Sigmoid colon (tissue), 7 donors: ENCODE measurements around the gene SPIRE1. TPM values are rescaled to one million over a fixed set of nuclear protein-coding genes. Genes with fewer than 3 reads are reported as not detected.

Experiments
- DNase-seq: peaks from one replicate; pipeline ENCODE4 v3.0.0-alpha.2; 2019
- H3K27ac ChIP-seq, 4 donors: fragments of 200-600 bp; sonication (generic); one replicate each; pipeline ENCODE4 v1.5.1; 2016 to 2019; ENCODE audit warnings: mild to moderate bottlenecking in 1 of 4
- H3K27me3 ChIP-seq, 3 donors: fragments of 200-600 bp; sonication (generic); one replicate each; pipeline ENCODE4 v1.5.1; 2019; ENCODE audit warnings: mild to moderate bottlenecking in 1 of 3
- H3K36me3 ChIP-seq, 4 donors: fragments of 200-600 bp; sonication (generic); one replicate each; pipeline ENCODE4 v1.5.1; 2016 to 2019
- H3K4me1 ChIP-seq, 4 donors: fragments of 200-600 bp; sonication (generic); one replicate each; pipeline ENCODE4 v1.5.1; 2017 to 2019
- H3K4me3 ChIP-seq, 4 donors: fragments of 200-600 bp; sonication (generic); one replicate each; pipeline ENCODE4 v1.5.1; 2017 to 2019; ENCODE audit warnings: mild to moderate bottlenecking in 2 of 4, moderate library complexity in 1 of 4
- H3K9me3 ChIP-seq, 4 donors: fragments of 200-600 bp in 3 of 4; sonication (generic) in 3 of 4; one replicate each; pipeline versions ENCODE4 v1.5.1 to v1.6.1; 2013 to 2019
- CTCF ChIP-seq, 4 experiments: fragments of 450-650 bp in 3 of 4; fragments of 200-600 bp in 1 of 4; IDR thresholded peaks; one replicate each; pipeline ENCODE4 v1.5.1; 2016 to 2019; ENCODE audit warnings: antibody characterized with exemption in 4 of 4, mild to moderate bottlenecking in 3 of 4, moderate library complexity in 2 of 4
- EP300 ChIP-seq, 4 donors: sonication (generic); formaldehyde crosslinking; IDR thresholded peaks; one replicate each; pipeline ENCODE4 v1.6.1; 2017; ENCODE audit warnings: antibody characterized with exemption in 4 of 4
- POLR2A ChIP-seq, 2 donors: fragments of 450-650 bp; IDR thresholded peaks; one replicate each; pipeline ENCODE4 v1.6.1; 2016; ENCODE audit warnings: antibody characterized with exemption in 2 of 2, mild to moderate bottlenecking in 2 of 2, moderate library complexity in 2 of 2
- POLR2AphosphoS5 ChIP-seq, 4 donors: sonication (generic); formaldehyde crosslinking; IDR thresholded peaks; one replicate each; pipeline ENCODE4 v1.6.1; 2017; ENCODE audit warnings: antibody characterized with exemption in 4 of 4
- WGBS, 2 donors: extraction: QIAGEN DNeasy Blood & Tissue Kit; methylation state at CpG; one replicate each; pipeline ENCODE4 v1.1.7; 2013; 5-methylcytosine and 5-hydroxymethylcytosine counted together
- intact Hi-C: fragments of 100-400 bp; cut with DNase I; formaldehyde crosslinking; loops from one replicate; pipeline ENCODE4 v1.15.1; 2023
- polyA plus RNA-seq, 3 donors: library from polyadenylated mRNA; stranded (reverse); fragments of 200-250 nt; gene quantifications; one replicate each; pipeline ENCODE4 v1.2.3, GENCODE V29; 2013
- total RNA-seq, 4 donors: library from RNA; depleted of rRNA; stranded (reverse); fragments of >200 nt; gene quantifications; one replicate each; pipeline ENCODE4 v1.1.0, GENCODE V29; 2016
- donor health status: healthy with polysubstance abuse.
- donor health status: Bipolar disorder and iron deficiency.
- donor health status: healthy.

SPIRE1 gene
- total and polyA plus RNA-seq, 7 donors = 2.1 to 31.6 (median 22.7) TPM

GRCh38 chr18:12449051-12449785, 208.7 kb downstream of the SPIRE1 start:
- peaks cover 0 to 7% (median 1%) of the 10 kb centered on the region in 4 donors for H3K9me3 ChIP-seq
- no peaks in the 10 kb centered on the region for H3K27me3 ChIP-seq
- H3K4me3 ChIP-seq = no peak overlapping the region
- 92 to 93% methylated on average over 27 of the region's 27 CpGs for WGBS, 2 donors
- no peak for DNase-seq
- H3K4me1 ChIP-seq = no peaks in the 10 kb centered on the region
- no peak for TF ChIP-seq EP300 (IDR thresholded peaks at IDR 0.05)
- no peak for TF ChIP-seq POLR2A (IDR thresholded peaks at IDR 0.05)
- no peak for TF ChIP-seq POLR2AphosphoS5 (IDR thresholded peaks at IDR 0.05)
- TF ChIP-seq CTCF (IDR thresholded peaks at IDR 0.05) = no peak
- intact Hi-C loops = no loop called here
- H3K27ac ChIP-seq = no peak overlapping the region
- peaks cover 0 to 53% (median 13%) of the 10 kb centered on the region in 4 donors for H3K36me3 ChIP-seq

DNA sequence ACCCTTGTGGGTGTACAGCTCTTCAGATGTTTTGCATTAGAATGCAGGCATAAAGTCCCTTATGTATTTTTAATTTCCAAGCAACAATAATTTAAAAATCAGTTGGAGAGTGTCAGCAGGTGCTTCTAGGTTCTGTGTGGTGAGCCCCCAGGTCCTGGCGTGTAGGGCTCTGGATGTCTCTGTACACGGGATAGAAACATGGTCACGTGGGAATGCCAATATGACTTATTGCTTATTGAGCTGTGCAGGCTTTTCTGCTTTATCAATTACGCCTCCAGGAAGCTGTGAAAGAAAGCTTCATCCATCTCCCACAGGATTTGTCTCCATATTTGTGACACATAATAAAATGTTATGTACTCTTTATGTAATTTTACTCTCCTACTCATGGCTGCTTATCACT, 212.4 kb downstream of the SPIRE1 start:
- H3K27ac ChIP-seq = no peak overlapping the region
- H3K27me3 ChIP-seq = no peaks in the 10 kb centered on the region
- no peaks in the 10 kb centered on the region for H3K4me1 ChIP-seq
- DNase-seq = no peak
- no peak overlapping the region for H3K4me3 ChIP-seq
- WGBS, 2 donors = 85 to 95% methylated on average over 4 of the region's 4 CpGs
- H3K9me3 ChIP-seq = peaks cover 0 to 9% (median 5%) of the 10 kb centered on the region in 4 donors
- H3K36me3 ChIP-seq = peaks cover 6 to 44% (median 10%) of the 10 kb centered on the region in 4 donors
- intact Hi-C loops = no loop called here
- no peak for TF ChIP-seq EP300 (IDR thresholded peaks at IDR 0.05)
- no peak for TF ChIP-seq POLR2AphosphoS5 (IDR thresholded peaks at IDR 0.05)
- no peak for TF ChIP-seq CTCF (IDR thresholded peaks at IDR 0.05)
- no peak for TF ChIP-seq POLR2A (IDR thresholded peaks at IDR 0.05)

DNA sequence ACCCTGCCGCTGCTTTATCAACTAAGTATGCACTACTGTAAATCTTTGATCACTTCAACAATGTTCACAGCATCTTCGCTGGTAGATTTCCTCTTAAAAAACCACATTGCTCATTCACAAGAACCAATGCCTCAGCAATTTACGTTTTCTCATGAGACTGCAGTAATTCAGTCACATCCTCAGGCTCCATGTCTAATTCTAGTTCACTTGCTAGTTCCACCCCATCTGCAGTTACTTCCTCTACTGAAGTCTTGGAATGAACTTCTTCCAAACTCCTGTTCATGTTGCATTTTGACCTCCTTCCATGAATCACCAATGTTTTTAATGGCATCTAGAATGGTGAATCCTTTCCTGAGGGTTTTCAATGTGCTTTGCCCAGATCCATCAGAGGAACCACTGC, 214.4 kb downstream of the SPIRE1 start:
- peaks cover 0 to 9% (median 5%) of the 10 kb centered on the region in 4 donors for H3K9me3 ChIP-seq
- TF ChIP-seq POLR2AphosphoS5 (IDR thresholded peaks at IDR 0.05) = no peak
- no peak for TF ChIP-seq POLR2A (IDR thresholded peaks at IDR 0.05)
- no peak for TF ChIP-seq CTCF (IDR thresholded peaks at IDR 0.05)
- no peak for TF ChIP-seq EP300 (IDR thresholded peaks at IDR 0.05)
- H3K27me3 ChIP-seq = no peaks in the 10 kb centered on the region
- H3K4me3 ChIP-seq = no peak overlapping the region
- H3K36me3 ChIP-seq = peaks cover 0 to 33% (median 7%) of the 10 kb centered on the region in 4 donors
- intact Hi-C loops = no loop called here
- H3K4me1 ChIP-seq = no peaks in the 10 kb centered on the region
- no peak for DNase-seq
- no peak overlapping the region for H3K27ac ChIP-seq
- 84 to 86% methylated on average over 3 of the region's 3 CpGs for WGBS, 2 donors

DNA sequence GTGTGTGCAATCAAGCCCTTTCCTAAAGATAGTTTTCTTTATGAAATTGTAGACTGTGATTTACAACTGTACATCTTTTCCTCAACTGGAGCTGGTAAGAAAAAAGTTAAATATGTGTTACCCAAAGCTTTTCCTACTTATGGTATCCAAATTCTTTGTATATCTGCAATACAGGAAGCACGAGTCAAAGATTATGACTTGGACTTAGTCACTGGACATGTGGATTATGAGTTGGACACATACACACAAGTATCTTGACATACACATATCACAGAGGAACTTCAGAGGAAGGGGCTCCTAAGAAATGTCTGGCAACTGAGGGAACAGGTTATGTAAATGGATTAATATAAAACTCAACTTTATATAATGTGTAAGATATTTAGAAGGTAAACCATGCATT, 215.0 kb downstream of the SPIRE1 start:
- H3K27ac ChIP-seq = no peak overlapping the region
- WGBS, 2 donors = 79 to 82% methylated on average over 1 of the region's 1 CpG
- no peak overlapping the region for H3K4me3 ChIP-seq
- no peaks in the 10 kb centered on the region for H3K27me3 ChIP-seq
- no peaks in the 10 kb centered on the region for H3K4me1 ChIP-seq
- DNase-seq = no peak
- TF ChIP-seq POLR2AphosphoS5 (IDR thresholded peaks at IDR 0.05) = no peak
- TF ChIP-seq POLR2A (IDR thresholded peaks at IDR 0.05) = no peak
- TF ChIP-seq CTCF (IDR thresholded peaks at IDR 0.05) = no peak
- TF ChIP-seq EP300 (IDR thresholded peaks at IDR 0.05) = no peak
- intact Hi-C loops = no loop called here
- peaks cover 0 to 9% (median 5%) of the 10 kb centered on the region in 4 donors for H3K9me3 ChIP-seq
- H3K36me3 ChIP-seq = peaks cover 0 to 26% (median 7%) of the 10 kb centered on the region in 4 donors
